ENCODE results near the gene PDE6H. TPM values are rescaled to one million over a fixed set of nuclear protein-coding genes. Genes with fewer than 3 reads are reported as not detected.

Gene PDE6H
- polyA plus RNA-seq, 6 donors from 2014 or later, result not detected

DNA sequence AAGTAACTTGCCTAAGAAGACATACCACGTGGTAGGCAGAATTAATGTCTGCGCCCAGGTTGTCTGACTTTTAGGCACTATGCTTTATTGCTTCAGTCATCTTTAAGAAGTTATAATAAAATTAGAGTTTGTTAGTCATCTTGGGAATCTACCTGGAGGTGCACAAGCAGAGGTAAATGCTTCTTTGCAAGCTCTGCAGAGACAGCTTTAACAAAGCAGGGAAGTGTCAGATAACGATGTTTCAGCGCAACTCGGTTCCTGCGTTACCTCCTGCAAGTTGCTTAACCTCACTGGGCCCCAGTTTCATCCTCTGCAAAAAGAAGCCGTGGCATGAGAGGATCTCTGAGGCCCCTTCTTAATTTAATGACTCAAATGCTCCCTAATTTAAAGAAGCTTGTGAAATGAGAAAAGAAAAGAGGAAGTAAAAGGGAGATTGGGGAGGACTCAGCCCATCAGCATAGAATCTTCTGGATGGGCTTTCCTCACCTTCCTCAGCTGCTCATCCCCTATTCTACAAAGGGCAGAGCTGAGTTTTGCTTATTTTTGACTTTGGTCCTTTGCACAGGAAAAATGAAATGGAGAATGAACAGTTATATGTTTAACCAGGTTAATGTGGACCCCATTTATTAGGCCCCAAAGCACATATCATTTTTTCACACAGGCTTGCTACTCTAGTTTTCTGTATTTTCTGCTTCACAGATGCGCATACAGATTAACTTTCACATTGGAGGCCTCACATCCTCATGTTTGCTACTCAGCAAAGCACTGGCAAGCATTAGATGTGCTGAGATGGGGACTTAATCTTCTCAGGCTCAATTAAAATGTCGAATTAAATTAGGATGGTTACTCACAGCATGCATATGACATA, 16.6 kb upstream of the PDE6H start:
- H3K4me1 Mint-ChIP-seq, result peaks cover 68 to 76% (median 76%) of the 10 kb centered on the region in 3 donors
- DNase-seq (peak; percentile 52), ATAC-seq (ENCODE audit: low read depth in 2 of 2) (no peak)
- H3K27me3 Mint-ChIP-seq, result no peaks in the 10 kb centered on the region
- H3K4me3 Mint-ChIP-seq, result peak overlapping the region; percentile 70 to 100 (median 94)
- peaks cover 6 to 25% of the 10 kb centered on the region in 2 donors for H3K36me3 Mint-ChIP-seq
- no peaks in the 10 kb centered on the region for H3K9me3 Mint-ChIP-seq
- peak overlapping the region; percentile 49 to 99 (median 86) for H3K27ac Mint-ChIP-seq

DNA sequence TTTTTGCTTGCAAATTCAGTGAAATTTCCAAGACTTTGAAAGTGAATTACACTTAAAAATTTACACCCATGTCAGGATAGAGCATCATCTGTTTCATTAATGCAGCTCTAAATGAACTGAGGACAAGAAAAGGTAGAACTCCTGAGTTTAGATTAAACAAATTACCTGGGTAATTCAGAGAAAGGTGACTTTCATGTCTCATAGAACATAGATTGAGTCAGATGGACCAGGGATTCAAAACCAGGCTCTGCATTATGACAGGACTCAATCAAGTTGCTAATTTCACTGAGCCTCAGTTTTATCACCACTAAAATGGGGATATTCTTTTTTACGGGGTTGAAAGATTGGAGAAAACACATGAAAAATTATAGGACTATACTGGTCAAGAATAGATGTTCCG, 15.9 kb upstream of the PDE6H start:
- no peaks in the 10 kb centered on the region for H3K27me3 Mint-ChIP-seq
- ATAC-seq (ENCODE audit: low read depth in 2 of 2) (no peak), DNase-seq (no peak)
- H3K4me3 Mint-ChIP-seq, result peak overlapping the region; percentile 81 to 100 (median 98)
- H3K36me3 Mint-ChIP-seq, result peaks cover 0 to 19% of the 10 kb centered on the region in 2 donors
- H3K9me3 Mint-ChIP-seq, result no peaks in the 10 kb centered on the region
- peaks cover 64 to 74% (median 74%) of the 10 kb centered on the region in 3 donors for H3K4me1 Mint-ChIP-seq
- H3K27ac Mint-ChIP-seq, result peak overlapping the region; percentile 13 to 99 (median 86)

- ATAC-seq (ENCODE audit: low read depth in 2 of 2) (no peak), DNase-seq (no peak)
- Mint-ChIP-seq H3K27me3 (no peaks in the 10 kb centered on the region), H3K27ac (peak overlapping the region; percentile 92 to 99 (median 95)), H3K9me3 (no peaks in the 10 kb centered on the region), H3K4me1 (peaks cover 62 to 72% (median 69%) of the 10 kb centered on the region in 3 donors), H3K4me3 (peak overlapping the region; percentile 88 to 100 (median 99)), H3K36me3 (peaks cover 0 to 13% of the 10 kb centered on the region in 2 donors)
Observed at GRCh38 chr12:14957551-14958168, 15.2 kb upstream of the PDE6H start.

- Mint-ChIP-seq H3K27me3 (no peaks in the 10 kb centered on the region), H3K4me1 (peaks cover 61 to 70% (median 69%) of the 10 kb centered on the region in 3 donors), H3K36me3 (peaks cover 0 to 13% of the 10 kb centered on the region in 2 donors), H3K27ac (peak overlapping the region; percentile 92 to 99 (median 96)), H3K9me3 (no peaks in the 10 kb centered on the region), H3K4me3 (peak overlapping the region; percentile 93 to 100 (median 99))
- DNase-seq, result no peak
- ATAC-seq (ENCODE audit: low read depth in 2 of 2), result no peak
Observed at GRCh38 chr12:14958361-14959125, 14.3 kb upstream of the PDE6H start.

DNA sequence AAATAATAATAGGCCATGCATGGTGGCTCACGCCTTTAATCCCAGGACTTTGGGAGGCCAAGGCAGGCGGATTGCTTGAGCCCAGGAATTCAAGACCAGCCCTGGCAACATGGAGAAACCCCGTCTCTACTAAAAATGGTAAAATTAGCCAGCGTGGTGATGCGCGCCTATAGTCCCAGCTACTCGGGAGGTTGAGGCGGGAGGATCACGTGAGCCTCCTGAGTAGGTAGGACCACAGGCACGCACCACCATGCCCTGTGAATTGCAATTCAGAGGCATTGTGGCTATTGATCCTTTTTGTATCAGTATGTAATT, 13.8 kb upstream of the PDE6H start:
- ATAC-seq (ENCODE audit: low read depth in 2 of 2) (no peak), DNase-seq (no peak)
- H3K4me3 Mint-ChIP-seq, result peak overlapping the region; percentile 93 to 100 (median 99)

DNA sequence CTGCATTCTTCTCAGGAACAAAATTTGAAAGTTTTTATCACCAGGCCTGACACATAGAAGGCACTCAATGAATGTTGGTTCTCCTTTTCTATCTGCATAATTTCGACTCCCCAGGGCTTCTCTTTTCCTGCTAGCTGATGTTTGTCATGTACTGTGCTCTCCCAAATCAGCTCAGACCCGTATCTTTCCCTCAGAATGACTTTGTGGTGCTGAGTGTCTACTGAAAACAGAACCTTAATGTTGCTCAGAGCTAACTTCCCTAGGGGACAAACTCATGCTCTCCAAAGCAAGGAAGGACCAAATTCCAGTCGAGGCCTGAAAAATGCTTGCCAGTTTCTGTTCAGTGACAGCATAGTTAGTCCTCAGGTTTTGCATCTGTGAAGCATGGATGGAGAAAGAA, 13.4 kb upstream of the PDE6H start:
- Mint-ChIP-seq H3K36me3 (peaks cover 0 to 13% of the 10 kb centered on the region in 2 donors), H3K27me3 (no peaks in the 10 kb centered on the region), H3K4me1 (peaks cover 55 to 69% (median 66%) of the 10 kb centered on the region in 3 donors), H3K9me3 (no peaks in the 10 kb centered on the region), H3K4me3 (peak overlapping the region; percentile 93 to 100 (median 99)), H3K27ac (peak overlapping the region; percentile 92 to 99 (median 96))
- peak; percentile 54 for DNase-seq
- peak; percentile 7 to 8 for ATAC-seq (ENCODE audit: low read depth in 2 of 2)

More for the DNA sequence above, 13.8 kb upstream of the PDE6H start:
- Mint-ChIP-seq H3K4me1 (peaks cover 57 to 70% (median 69%) of the 10 kb centered on the region in 3 donors), H3K27me3 (no peaks in the 10 kb centered on the region), H3K36me3 (peaks cover 0 to 13% of the 10 kb centered on the region in 2 donors), H3K27ac (peak overlapping the region; percentile 92 to 99 (median 96)), H3K9me3 (no peaks in the 10 kb centered on the region)

DNA sequence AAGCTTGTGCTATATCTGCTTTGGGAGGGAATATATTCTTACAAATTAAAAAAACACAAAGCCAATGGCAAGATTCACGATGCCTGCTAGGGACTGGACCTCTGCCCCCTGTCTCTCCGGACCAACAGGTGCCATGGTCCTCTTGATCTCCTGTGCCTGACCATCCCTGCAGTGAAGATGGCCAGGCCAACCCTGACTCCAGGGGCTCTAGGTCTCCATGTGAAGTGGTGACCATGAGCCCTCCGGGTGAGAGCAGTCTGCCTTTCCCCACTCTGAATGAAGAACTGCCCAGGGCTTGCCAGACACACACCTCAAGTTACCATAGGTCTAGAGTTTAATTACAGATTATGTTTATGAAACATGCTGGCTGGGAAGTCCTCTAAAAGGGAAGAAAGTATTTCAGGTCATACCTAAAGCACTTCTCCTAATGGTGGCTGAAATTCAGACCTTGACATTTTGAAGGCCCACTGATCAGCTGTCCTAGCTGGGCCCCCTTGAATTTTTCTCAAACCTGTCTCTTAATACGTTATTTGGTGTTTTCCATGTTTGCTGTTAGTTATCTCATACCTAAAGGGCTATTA, 12.8 kb upstream of the PDE6H start:
- no peaks in the 10 kb centered on the region for H3K9me3 Mint-ChIP-seq
- peak overlapping the region; percentile 93 to 100 (median 99) for H3K4me3 Mint-ChIP-seq
- no peak for ATAC-seq (ENCODE audit: low read depth in 2 of 2)
- H3K27ac Mint-ChIP-seq, result peak overlapping the region; percentile 94 to 99 (median 98)
- no peaks in the 10 kb centered on the region for H3K27me3 Mint-ChIP-seq
- DNase-seq, result no peak
- peaks cover 51 to 68% (median 63%) of the 10 kb centered on the region in 3 donors for H3K4me1 Mint-ChIP-seq
- H3K36me3 Mint-ChIP-seq, result peaks cover 0 to 13% of the 10 kb centered on the region in 2 donors

GRCh38 chr12:14960548-14961465, 12.0 kb upstream of the PDE6H start:
- H3K4me1 Mint-ChIP-seq, result peaks cover 55 to 73% (median 63%) of the 10 kb centered on the region in 3 donors
- H3K4me3 Mint-ChIP-seq, result peak overlapping the region; percentile 93 to 100 (median 99)
- no peaks in the 10 kb centered on the region for H3K9me3 Mint-ChIP-seq
- ATAC-seq (ENCODE audit: low read depth in 2 of 2), result peak; percentile 55 to 59
- H3K27ac Mint-ChIP-seq, result peak overlapping the region; percentile 94 to 99 (median 98)
- no peak for DNase-seq
- H3K27me3 Mint-ChIP-seq, result no peaks in the 10 kb centered on the region
- H3K36me3 Mint-ChIP-seq, result peaks cover 0 to 13% of the 10 kb centered on the region in 2 donors

DNA sequence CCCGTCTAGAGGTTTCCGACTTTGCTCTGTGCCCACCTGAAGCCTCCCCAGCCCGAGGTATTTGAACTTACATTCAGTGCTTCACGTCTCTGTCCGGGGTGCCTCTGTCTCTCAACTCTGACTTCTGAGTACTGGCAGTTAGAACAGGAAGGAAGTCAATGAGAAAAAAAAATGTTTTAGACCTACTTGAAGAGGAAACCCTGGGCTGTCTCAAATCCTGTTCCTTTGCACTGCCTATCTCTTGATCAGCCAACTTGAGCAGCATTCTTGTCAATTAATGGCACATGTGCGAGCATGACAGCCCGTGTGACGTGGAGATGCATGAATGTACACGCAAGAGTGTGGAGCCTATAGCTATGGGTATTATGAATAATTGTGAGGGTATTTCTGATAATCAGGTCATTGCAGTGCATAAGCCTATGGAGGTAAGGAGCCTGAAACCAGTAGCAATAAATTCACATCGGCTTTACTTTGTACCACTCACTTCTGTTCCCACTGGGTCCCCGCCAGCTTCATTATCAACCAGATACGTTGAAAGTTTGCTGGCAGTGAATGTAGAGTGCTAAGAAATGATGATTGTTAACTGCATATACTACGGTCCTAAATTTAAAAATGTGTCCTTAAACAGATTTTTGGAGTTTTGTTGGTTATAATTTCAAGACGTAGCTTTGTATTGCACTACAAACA, 11.2 kb upstream of the PDE6H start, which contains the start of gene ARHGDIB:
ARHGDIB (minus strand) TSS at position 136 of the 687 bp plus-strand sequence. CDS start 10,889 bp downstream, outside the sequence.
- Mint-ChIP-seq H3K36me3 (peaks cover 0 to 13% of the 10 kb centered on the region in 2 donors), H3K9me3 (no peaks in the 10 kb centered on the region), H3K27me3 (no peaks in the 10 kb centered on the region), H3K4me1 (peaks cover 48 to 67% (median 55%) of the 10 kb centered on the region in 3 donors), H3K4me3 (peak within 1 kb of the TSS; percentile 93 to 100 (median 99)), H3K27ac (peak within 1 kb of the TSS; percentile 94 to 99 (median 98))
- DNase-seq (peak; percentile 84), ATAC-seq (ENCODE audit: low read depth in 2 of 2) (peak; percentile 75 to 77)

- no peaks in the 10 kb centered on the region for H3K9me3 Mint-ChIP-seq
- DNase-seq (no peak), ATAC-seq (ENCODE audit: low read depth in 2 of 2) (no peak)
- H3K4me1 Mint-ChIP-seq, result peaks cover 43 to 61% (median 50%) of the 10 kb centered on the region in 3 donors
- peak overlapping the region; percentile 94 to 99 (median 98) for H3K27ac Mint-ChIP-seq
- peak overlapping the region; percentile 93 to 100 (median 99) for H3K4me3 Mint-ChIP-seq
- H3K36me3 Mint-ChIP-seq, result peaks cover 0 to 13% of the 10 kb centered on the region in 2 donors
- no peaks in the 10 kb centered on the region for H3K27me3 Mint-ChIP-seq
Observed at GRCh38 chr12:14962153-14962539, 10.7 kb upstream of the PDE6H start.

DNA sequence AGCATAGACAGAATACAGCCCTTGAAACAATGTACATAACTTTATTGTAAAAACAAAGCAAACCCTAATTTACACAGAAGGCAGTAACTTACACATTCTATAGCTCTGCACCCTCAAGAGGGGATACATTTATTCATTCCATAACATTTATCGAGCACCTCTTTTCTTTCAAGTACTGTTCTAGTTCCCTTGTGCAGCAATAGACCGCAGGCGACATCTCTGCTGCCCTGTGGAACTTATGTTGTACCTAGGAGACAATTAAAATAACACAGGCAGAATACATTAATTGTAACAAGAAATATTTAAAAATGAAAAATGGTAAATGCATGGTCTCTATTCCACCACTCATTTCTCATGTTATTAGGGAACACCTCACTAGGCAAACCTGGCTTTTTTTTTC, 10.0 kb upstream of the PDE6H start:
- peak overlapping the region; percentile 94 to 99 (median 98) for H3K27ac Mint-ChIP-seq
- H3K4me1 Mint-ChIP-seq, result peaks cover 38 to 55% (median 43%) of the 10 kb centered on the region in 3 donors
- no peak for ATAC-seq (ENCODE audit: low read depth in 2 of 2)
- DNase-seq, result no peak
- H3K4me3 Mint-ChIP-seq, result peak overlapping the region in 2 of 8 donors; percentile 19 to 96
- H3K36me3 Mint-ChIP-seq, result peaks cover 0 to 13% of the 10 kb centered on the region in 2 donors
- H3K9me3 Mint-ChIP-seq, result no peaks in the 10 kb centered on the region
- no peaks in the 10 kb centered on the region for H3K27me3 Mint-ChIP-seq
